Ascending aorta (tissue), 2 donors: Measurements from ENCODE around the gene CD99. TPM values are rescaled to one million over a fixed set of nuclear protein-coding genes. Genes with fewer than 3 reads are reported as not detected.

Experiments used
- DNase-seq, 2 donors: peaks; one replicate each; pipeline ENCODE4 v3.0.0-alpha.2; 2019; ENCODE audit warnings: low spot score in 2 of 2
- H3K27ac ChIP-seq, 2 donors: fragments of 200-600 bp; sonication (generic); one replicate each; pipeline ENCODE4 v1.5.1; 2016 to 2017; ENCODE audit warnings: mild to moderate bottlenecking in 1 of 2
- H3K27me3 ChIP-seq: fragments of 200-600 bp; sonication (generic); one replicate; pipeline ENCODE4 v1.5.1; 2017
- H3K36me3 ChIP-seq, 2 donors: fragments of 200-600 bp; sonication (generic); one replicate each; pipeline ENCODE4 v1.5.1; 2016
- H3K4me1 ChIP-seq, 2 donors: fragments of 200-600 bp; sonication (generic); one replicate each; pipeline ENCODE4 v1.5.1; 2016 to 2017; ENCODE audit warnings: mild to moderate bottlenecking in 1 of 2
- H3K4me3 ChIP-seq, 2 donors: fragments of 200-600 bp; sonication (generic); one replicate each; pipeline ENCODE4 v1.5.1; 2016 to 2017; ENCODE audit warnings: mild to moderate bottlenecking in 1 of 2
- H3K9me3 ChIP-seq, 2 donors: fragments of 200-600 bp; sonication (generic); one replicate each; pipeline ENCODE4 v1.5.1; 2016
- intact Hi-C: fragments of 100-400 bp; cut with DNase I; formaldehyde crosslinking; loops from one replicate; pipeline ENCODE4 v1.15.1; 2023
- total RNA-seq: library from RNA; depleted of rRNA; stranded (reverse); fragments of >200 nt; gene quantifications from one replicate; pipeline ENCODE4 v1.1.0, GENCODE V29; 2016
- TF ChIP-seq, protein P1 (sequence below), 3 experiments: fragments of 200-600 bp in 2 of 3; fragments of 450-650 bp in 1 of 3; sonication (generic) in 2 of 3; IDR thresholded peaks; one replicate each; pipeline ENCODE4 v1.5.1; 2016 to 2019; ENCODE audit warnings: antibody characterized with exemption in 3 of 3, mild to moderate bottlenecking in 1 of 3, moderate library complexity in 1 of 3

CD99 gene
- total RNA-seq, 1 donor from 2014 or later, result 262 TPM

DNA sequence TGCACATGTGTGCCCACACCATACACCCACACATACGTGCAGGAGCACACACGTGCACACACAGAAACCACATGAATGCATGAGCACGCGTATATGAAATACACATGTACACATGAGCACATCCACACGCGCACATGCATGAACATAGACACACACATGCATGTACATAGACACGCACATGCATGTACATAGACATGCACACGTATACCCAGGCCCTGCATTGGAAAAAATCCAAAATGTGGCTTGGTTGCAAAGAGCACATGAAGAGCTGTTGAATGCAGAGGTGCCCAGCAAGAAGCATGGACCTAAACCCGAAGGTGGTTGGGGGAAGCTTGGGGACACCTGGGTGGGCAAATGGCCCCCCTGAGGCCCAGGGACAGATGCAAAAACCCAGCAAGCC, 18.5 kb downstream of the CD99 start:
- peaks cover 7 to 26% of the 10 kb centered on the region in 2 donors for H3K36me3 ChIP-seq
- intact Hi-C loops, result no loop called here
- no peak for DNase-seq
- TF ChIP-seq, protein P1, sequence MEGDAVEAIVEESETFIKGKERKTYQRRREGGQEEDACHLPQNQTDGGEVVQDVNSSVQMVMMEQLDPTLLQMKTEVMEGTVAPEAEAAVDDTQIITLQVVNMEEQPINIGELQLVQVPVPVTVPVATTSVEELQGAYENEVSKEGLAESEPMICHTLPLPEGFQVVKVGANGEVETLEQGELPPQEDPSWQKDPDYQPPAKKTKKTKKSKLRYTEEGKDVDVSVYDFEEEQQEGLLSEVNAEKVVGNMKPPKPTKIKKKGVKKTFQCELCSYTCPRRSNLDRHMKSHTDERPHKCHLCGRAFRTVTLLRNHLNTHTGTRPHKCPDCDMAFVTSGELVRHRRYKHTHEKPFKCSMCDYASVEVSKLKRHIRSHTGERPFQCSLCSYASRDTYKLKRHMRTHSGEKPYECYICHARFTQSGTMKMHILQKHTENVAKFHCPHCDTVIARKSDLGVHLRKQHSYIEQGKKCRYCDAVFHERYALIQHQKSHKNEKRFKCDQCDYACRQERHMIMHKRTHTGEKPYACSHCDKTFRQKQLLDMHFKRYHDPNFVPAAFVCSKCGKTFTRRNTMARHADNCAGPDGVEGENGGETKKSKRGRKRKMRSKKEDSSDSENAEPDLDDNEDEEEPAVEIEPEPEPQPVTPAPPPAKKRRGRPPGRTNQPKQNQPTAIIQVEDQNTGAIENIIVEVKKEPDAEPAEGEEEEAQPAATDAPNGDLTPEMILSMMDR (IDR thresholded peaks at IDR 0.05), result no peak
- no peaks in the 10 kb centered on the region for H3K27me3 ChIP-seq
- H3K4me3 ChIP-seq, result no peak overlapping the region
- H3K27ac ChIP-seq, result no peak overlapping the region
- peaks cover 0 to 14% of the 10 kb centered on the region in 2 donors for H3K4me1 ChIP-seq
- no peaks in the 10 kb centered on the region for H3K9me3 ChIP-seq

DNA sequence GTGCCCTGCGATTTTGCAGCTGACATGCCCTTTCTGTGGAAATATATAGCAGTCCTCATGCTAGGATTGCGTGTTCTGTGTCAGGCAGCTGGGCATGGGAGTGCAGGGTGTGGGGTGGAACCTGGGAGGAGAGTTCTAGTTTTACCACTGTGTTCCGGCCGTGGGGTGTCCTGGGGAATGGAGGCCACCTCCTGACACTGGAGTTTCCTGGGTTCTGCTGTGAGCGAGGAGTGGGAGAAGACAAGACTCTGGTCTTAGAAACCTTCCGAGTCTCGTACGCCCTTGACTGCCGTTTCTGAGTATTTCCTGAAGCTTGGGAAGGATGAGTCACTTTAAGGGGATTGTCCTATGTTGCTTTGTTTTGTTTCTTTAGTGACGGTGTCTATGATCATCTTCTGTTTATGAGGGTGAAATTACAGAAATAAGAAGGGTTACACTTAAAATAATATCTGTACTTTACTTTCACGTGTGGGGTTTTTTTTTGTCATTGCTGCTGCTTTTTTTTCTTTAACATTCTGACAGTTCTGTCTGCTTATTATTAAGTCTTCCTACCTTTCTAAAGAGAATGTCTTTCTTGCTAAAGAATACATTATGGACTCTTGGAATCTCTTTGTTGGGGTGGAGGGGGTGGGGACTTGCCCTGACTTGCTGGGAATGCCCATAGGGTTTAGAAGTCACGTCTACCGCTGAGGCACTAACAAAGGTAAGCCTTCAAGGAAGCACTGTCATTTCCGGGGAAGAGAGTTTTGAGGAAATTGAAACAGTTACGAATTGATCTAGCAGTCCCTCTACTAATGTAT, 19.1 kb downstream of the CD99 start:
- Histone ChIP-seq H3K27me3 (no peaks in the 10 kb centered on the region), H3K36me3 (peaks cover 14 to 33% of the 10 kb centered on the region in 2 donors), H3K27ac (no peak overlapping the region), H3K4me3 (no peak overlapping the region), H3K4me1 (peaks cover 0 to 10% of the 10 kb centered on the region in 2 donors), H3K9me3 (no peaks in the 10 kb centered on the region)
- intact Hi-C loops, result no loop called here
- TF ChIP-seq, protein P1 (IDR thresholded peaks at IDR 0.05), result no peak
- no peak for DNase-seq

DNA sequence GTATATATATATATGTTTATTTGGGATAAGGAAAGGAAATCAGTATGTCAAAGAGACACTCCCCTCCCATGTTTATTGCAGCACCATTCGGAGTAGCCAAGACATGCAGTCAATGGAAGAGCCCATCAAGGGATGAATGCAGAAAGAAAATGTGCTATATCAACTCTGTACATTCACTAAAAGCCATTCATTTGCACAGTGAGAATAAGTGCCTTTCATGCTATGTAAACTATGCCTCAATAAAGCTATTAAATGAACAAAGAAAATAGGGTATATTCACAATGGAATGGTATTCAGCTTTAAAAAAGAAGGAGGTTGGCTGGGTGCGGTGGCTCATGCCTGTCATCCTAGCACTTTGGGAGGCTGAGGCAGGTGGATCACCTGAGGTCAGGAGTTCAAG, 20.3 kb downstream of the CD99 start:
- Histone ChIP-seq H3K4me3 (no peak overlapping the region), H3K36me3 (peaks cover 17 to 43% of the 10 kb centered on the region in 2 donors), H3K9me3 (no peaks in the 10 kb centered on the region), H3K27me3 (no peaks in the 10 kb centered on the region), H3K27ac (no peak overlapping the region), H3K4me1 (peaks cover 0 to 6% of the 10 kb centered on the region in 2 donors)
- TF ChIP-seq, protein P1 (IDR thresholded peaks at IDR 0.05), result no peak
- DNase-seq, result no peak
- intact Hi-C loops, result no loop called here

DNA sequence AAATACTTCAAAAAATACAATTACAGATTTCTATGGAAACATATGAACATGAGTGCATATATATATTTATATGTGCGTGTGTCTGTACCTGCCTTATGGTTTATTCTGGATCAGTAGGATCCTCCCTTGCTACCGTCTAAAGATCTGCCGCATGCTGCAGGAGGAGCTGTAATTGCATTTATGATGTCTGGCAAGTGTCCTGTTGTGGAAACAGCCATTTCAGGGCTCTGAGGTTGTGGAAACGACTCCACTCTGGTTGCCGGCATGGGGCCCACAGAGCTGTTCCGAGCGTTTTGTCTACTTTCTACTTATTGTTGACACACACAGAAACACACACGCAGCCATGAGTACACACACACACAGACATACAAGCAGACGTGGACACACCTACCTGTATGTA, 21.3 kb downstream of the CD99 start:
- TF ChIP-seq, protein P1 (IDR thresholded peaks at IDR 0.05), result no peak
- no peak overlapping the region for H3K27ac ChIP-seq
- H3K4me1 ChIP-seq, result peaks cover 0 to 6% of the 10 kb centered on the region in 2 donors
- DNase-seq, result no peak
- H3K27me3 ChIP-seq, result no peaks in the 10 kb centered on the region
- H3K9me3 ChIP-seq, result no peaks in the 10 kb centered on the region
- intact Hi-C loops, result no loop called here
- H3K4me3 ChIP-seq, result no peak overlapping the region
- H3K36me3 ChIP-seq, result peaks cover 24 to 52% of the 10 kb centered on the region in 2 donors

DNA sequence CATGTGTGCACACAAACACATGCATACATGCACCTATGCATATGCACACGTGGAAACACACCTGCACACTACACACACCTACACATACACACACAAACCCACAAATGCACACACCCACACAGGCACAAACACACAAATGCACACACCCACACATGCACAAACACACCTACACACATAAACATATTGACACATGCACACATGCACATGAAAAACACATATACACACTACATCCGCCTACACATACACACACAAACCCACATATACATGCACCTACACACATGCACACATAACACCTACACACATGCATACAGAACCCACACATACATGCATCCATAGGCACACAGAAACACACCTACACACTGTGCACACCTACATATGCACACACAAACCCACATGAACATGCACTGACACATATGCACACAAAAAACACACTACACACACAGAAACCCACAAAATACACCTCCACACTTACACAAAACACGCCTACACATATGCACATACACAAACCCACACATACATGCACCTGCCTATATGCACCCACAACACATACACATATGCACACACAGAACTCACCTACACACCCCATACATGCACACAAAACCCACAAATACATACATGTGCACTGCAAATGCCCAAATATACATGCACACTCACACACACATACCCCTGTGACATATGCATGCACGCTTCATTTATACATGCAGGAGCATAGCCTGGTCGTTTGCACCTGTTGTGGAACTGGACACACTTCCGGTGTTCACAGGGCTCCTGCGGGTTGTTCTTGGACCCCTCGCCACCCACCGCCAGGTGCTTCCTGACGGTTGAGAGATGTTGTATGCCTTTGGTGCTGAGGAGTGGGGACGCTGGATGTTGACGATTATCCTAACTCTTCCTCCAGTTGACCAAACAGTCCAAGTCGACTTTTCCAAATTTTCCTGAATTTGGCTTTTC, 22.1 kb downstream of the CD99 start:
- TF ChIP-seq, protein P1 (IDR thresholded peaks at IDR 0.05), result no peak
- Histone ChIP-seq H3K36me3 (peaks cover 30 to 59% of the 10 kb centered on the region in 2 donors), H3K27me3 (no peaks in the 10 kb centered on the region), H3K4me1 (no peaks in the 10 kb centered on the region), H3K4me3 (no peak overlapping the region), H3K9me3 (no peaks in the 10 kb centered on the region), H3K27ac (no peak overlapping the region)
- intact Hi-C loops, result no loop called here
- DNase-seq, result no peak
